Choroid plexus epithelial cell (primary cell): ENCODE measurements around the gene TRAPPC8.
"Not testable (repeated sequence)": the region's sequence is repeated elsewhere in the genome, so short reads cannot be mapped to it uniquely, and the experiment has no call there.

Experiments
- DNase-seq: peaks from one replicate; pipeline ENCODE4 v3.0.0-alpha.2; 2010; ENCODE audit warnings: low read depth
- H3K4me3 ChIP-seq: 2 replicates; pipeline ENCODE4 v1.5.1; 2011; ENCODE audit warnings: low read depth, mild to moderate bottlenecking, control low read depth, low read length, moderate library complexity
- CTCF ChIP-seq: conservative IDR thresholded peaks from 2 replicates; pipeline ENCODE4 v1.5.1; 2011; ENCODE audit warnings: low read depth, mild to moderate bottlenecking, control low read depth, inconsistent platforms, low read length, moderate library complexity

TRAPPC8 gene

GRCh38 chr18:31801078-31801477 is 141.8 kb downstream of the TRAPPC8 start:
- H3K4me3 ChIP-seq = no peak overlapping the region
- DNase-seq = no peak
- no peak for TF ChIP-seq CTCF

GRCh38 chr18:31799257-31799656 is 143.7 kb downstream of the TRAPPC8 start:
- H3K4me3 ChIP-seq, DNase-seq: not testable (repeated sequence)

DNA sequence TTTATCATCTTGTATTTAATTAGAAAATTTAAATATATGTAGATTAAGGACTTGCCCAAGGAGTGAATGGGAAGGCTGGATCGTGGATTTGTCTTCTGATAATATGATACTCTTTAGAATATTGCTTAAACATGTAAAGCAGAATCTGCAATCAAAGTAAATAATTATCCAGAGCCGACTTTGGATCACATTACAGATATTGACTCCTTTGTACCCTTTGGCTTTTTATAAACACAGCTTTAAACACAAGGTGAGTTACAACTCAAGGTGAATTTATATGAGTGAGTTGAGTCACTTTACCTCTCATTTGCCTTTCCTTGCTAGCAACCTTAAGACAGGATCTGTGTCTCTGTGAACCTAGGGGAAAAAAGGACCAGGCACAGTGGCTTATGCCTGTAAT is 144.5 kb downstream of the TRAPPC8 start:
- H3K4me3 ChIP-seq = no peak overlapping the region
- no peak for TF ChIP-seq CTCF
- DNase-seq = no peak

GRCh38 chr18:31795747-31796146 is 147.2 kb downstream of the TRAPPC8 start:
- no peak overlapping the region for H3K4me3 ChIP-seq
- TF ChIP-seq CTCF = no peak
- DNase-seq = no peak

- TF ChIP-seq CTCF = no peak
- no peak overlapping the region for H3K4me3 ChIP-seq
Observed at GRCh38 chr18:31793531-31793930, 149.4 kb downstream of the TRAPPC8 start.

DNA sequence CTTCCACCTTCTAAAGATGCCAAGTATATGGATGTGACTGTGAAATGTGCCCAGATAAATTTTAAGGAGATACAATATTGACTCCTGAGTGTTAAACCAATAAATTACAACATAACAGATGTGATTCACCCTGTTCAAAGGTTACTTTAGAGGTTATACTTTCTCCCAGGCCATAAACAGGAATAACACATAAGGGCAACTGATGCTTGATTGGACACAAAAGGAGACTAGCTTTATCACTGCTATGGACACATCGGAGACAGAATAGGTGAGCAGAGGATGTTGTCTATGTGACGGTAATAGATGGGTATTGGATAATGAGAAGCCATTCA is 150.4 kb downstream of the TRAPPC8 start:
- DNase-seq = no peak
- no peak for TF ChIP-seq CTCF
- no peak overlapping the region for H3K4me3 ChIP-seq

More at GRCh38 chr18:31793531-31793930, 149.4 kb downstream of the TRAPPC8 start:
- no peak for DNase-seq

- no peak for TF ChIP-seq CTCF
- DNase-seq = no peak
- no peak overlapping the region for H3K4me3 ChIP-seq
Observed at GRCh38 chr18:31791817-31792579, 150.9 kb downstream of the TRAPPC8 start.

- no peak for TF ChIP-seq CTCF
- DNase-seq = no peak
- no peak overlapping the region for H3K4me3 ChIP-seq
Observed at GRCh38 chr18:31789409-31789808, 153.5 kb downstream of the TRAPPC8 start.
